Measurements from ENCODE around the gene LHFPL4. TPM values are rescaled to one million over a fixed set of nuclear protein-coding genes. Genes with fewer than 3 reads are reported as not detected.
A peak's percentile ranks its signal among the peaks of the same experiment; 100 is the strongest.

The LHFPL4 gene
- total RNA-seq, 2 donors from 2014 or later, result not detected

DNA sequence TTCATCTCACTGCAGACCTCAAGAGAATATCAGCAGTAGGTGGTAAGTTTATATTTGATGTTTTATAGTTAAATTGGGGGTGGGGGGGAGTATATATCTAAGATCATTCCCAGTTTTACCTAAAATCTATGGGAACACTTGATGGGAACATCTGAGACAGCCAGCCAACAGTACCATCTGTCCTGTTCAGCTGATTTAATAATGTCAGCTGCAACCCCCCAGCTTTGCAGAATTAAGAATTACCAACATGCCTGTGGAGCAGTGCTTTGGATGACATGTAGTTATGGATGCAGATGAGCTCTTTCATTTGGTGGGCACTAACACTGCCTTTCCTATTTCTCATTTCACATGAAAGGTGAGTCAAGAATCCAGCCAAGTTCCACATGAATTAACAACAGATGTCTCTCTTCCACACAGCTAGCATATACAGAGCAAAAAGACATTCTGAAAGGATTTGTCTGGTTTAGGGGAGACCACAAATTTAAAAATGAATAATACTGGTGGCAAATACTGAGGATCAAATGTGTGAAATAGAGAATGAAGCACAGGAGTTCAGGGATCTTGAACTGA, 80.0 kb downstream of the LHFPL4 start:
- H3K4me1 Mint-ChIP-seq, result peaks cover 10% of the 10 kb centered on the region
- H3K36me3 Mint-ChIP-seq (ENCODE audit: low read depth), result peaks cover 99% of the 10 kb centered on the region
- no peak for ATAC-seq (replicated peaks)
- H3K4me3 Mint-ChIP-seq, result no peak overlapping the region
- H3K27ac Mint-ChIP-seq, result peak overlapping the region; percentile 32
- no peaks in the 10 kb centered on the region for H3K9me3 Mint-ChIP-seq
- no peaks in the 10 kb centered on the region for H3K27me3 Mint-ChIP-seq

DNA sequence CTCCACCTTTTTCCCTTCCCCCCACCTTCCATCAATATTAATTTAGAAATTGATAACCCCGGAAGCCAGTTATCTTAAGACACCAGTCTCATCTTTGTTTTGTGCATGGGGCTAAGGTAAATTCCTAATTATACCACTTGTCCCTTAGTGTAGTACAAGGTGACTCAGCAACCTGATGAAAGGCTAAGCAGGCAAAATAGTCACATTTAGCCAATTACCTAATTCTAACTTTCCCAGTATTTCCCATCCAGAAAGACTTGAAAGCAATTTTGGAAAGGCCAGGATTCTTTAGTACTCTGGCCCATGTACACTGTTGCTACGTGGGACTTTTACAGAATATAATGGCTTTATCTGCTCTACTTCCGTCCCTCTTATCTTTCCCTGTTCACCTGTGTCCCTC, 83.6 kb downstream of the LHFPL4 start:
- Mint-ChIP-seq H3K4me3 (no peak overlapping the region), H3K36me3 (ENCODE audit: low read depth) (peaks cover 100% of the 10 kb centered on the region), H3K9me3 (no peaks in the 10 kb centered on the region), H3K4me1 (peaks cover 9% of the 10 kb centered on the region), H3K27me3 (no peaks in the 10 kb centered on the region), H3K27ac (peak overlapping the region; percentile 13)
- no peak for ATAC-seq (replicated peaks)

- Mint-ChIP-seq H3K4me1 (peaks cover 9% of the 10 kb centered on the region), H3K4me3 (no peak overlapping the region), H3K27me3 (no peaks in the 10 kb centered on the region), H3K36me3 (ENCODE audit: low read depth) (peaks cover 100% of the 10 kb centered on the region), H3K27ac (peak overlapping the region; percentile 58), H3K9me3 (no peaks in the 10 kb centered on the region)
- peak; percentile 85 for ATAC-seq (replicated peaks)
Observed at GRCh38 chr3:9468460-9468859, 85.2 kb downstream of the LHFPL4 start.

- H3K36me3 Mint-ChIP-seq (ENCODE audit: low read depth), result peaks cover 100% of the 10 kb centered on the region
- H3K27ac Mint-ChIP-seq, result peak overlapping the region; percentile 58
- no peak overlapping the region for H3K4me3 Mint-ChIP-seq
- H3K27me3 Mint-ChIP-seq, result no peaks in the 10 kb centered on the region
- ATAC-seq (replicated peaks), result peak; percentile 59
- no peaks in the 10 kb centered on the region for H3K9me3 Mint-ChIP-seq
- H3K4me1 Mint-ChIP-seq, result peaks cover 9% of the 10 kb centered on the region
Observed at GRCh38 chr3:9467451-9467850, 86.2 kb downstream of the LHFPL4 start.

- Mint-ChIP-seq H3K9me3 (no peaks in the 10 kb centered on the region), H3K4me3 (no peak overlapping the region), H3K36me3 (ENCODE audit: low read depth) (peaks cover 92% of the 10 kb centered on the region), H3K27me3 (no peaks in the 10 kb centered on the region), H3K27ac (no peak overlapping the region), H3K4me1 (peaks cover 11% of the 10 kb centered on the region)
- ATAC-seq (replicated peaks), result no peak
Observed at GRCh38 chr3:9455596-9456131, 98.0 kb downstream of the LHFPL4 start.

DNA sequence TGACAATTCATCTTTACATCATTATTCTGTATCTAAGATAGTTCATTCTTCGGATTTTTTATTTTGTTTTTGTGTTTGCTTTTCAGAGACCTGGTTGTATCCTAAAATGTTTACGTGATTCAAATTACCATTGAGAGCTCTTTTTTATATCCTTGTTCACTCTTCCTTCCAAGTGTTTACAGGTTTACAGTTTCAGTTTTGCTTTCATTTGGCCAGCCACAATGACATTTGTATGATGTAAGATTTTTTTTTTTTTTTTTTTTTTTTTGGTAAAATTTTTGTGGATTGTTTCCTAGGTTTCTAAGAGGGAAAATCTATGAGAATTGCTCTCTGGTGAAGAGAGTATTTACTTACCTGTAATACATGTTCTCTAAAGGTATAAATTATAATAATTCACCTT, 101.2 kb downstream of the LHFPL4 start:
- Mint-ChIP-seq H3K36me3 (ENCODE audit: low read depth) (peaks cover 100% of the 10 kb centered on the region), H3K27ac (peak overlapping the region; percentile 92), H3K4me3 (peak overlapping the region; percentile 62), H3K4me1 (peaks cover 20% of the 10 kb centered on the region), H3K27me3 (no peaks in the 10 kb centered on the region), H3K9me3 (no peaks in the 10 kb centered on the region)
- peak; percentile 45 for ATAC-seq (replicated peaks)

DNA sequence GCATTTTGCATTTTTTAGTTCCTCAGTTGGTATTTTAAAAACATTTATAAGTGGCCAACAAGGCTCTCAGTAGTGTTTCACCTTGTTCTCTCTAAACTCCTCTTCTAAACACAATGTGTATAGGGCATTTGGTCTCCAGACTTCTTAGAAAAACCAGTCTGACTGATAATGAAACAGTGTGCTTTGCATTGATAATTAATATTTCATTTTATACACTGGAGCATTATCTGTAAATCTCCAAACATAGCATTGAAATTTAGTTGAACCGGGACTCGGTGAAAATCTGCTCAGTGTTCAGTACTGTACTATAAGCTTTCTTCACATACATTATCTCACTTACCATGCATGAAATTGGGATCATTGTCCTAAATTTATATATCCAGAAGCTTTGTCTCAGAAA, 102.6 kb downstream of the LHFPL4 start:
- Mint-ChIP-seq H3K27me3 (no peaks in the 10 kb centered on the region), H3K36me3 (ENCODE audit: low read depth) (peaks cover 100% of the 10 kb centered on the region), H3K4me3 (no peak overlapping the region), H3K9me3 (no peaks in the 10 kb centered on the region), H3K27ac (no peak overlapping the region), H3K4me1 (peaks cover 20% of the 10 kb centered on the region)
- no peak for ATAC-seq (replicated peaks)

DNA sequence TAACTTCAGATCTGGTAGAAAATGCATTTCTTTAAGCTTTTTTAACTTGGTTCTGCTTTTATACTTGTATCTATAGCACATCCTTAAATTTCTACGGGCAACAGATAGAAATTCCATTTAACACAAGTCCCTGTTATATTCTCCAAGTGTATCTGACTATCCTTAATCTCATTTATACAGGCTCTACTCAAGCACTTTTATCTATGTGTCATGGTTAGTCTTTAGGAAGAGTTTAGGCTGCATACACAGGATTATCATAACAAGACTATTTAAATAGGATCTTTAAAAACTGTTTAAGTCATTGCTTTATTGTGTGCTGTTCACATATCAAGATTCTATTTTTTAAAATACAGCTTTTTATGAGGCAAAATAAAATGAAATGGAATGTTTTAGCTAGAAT, 103.5 kb downstream of the LHFPL4 start:
- Mint-ChIP-seq H3K4me3 (no peak overlapping the region), H3K9me3 (no peaks in the 10 kb centered on the region), H3K27ac (no peak overlapping the region), H3K36me3 (ENCODE audit: low read depth) (peaks cover 100% of the 10 kb centered on the region), H3K27me3 (no peaks in the 10 kb centered on the region), H3K4me1 (peaks cover 20% of the 10 kb centered on the region)
- no peak for ATAC-seq (replicated peaks)

GRCh38 chr3:9448643-9449042, 105.0 kb downstream of the LHFPL4 start:
- peak; percentile 71 for ATAC-seq (replicated peaks)
- H3K4me1 Mint-ChIP-seq, result peaks cover 20% of the 10 kb centered on the region
- no peaks in the 10 kb centered on the region for H3K27me3 Mint-ChIP-seq
- no peak overlapping the region for H3K4me3 Mint-ChIP-seq
- H3K36me3 Mint-ChIP-seq (ENCODE audit: low read depth), result peaks cover 100% of the 10 kb centered on the region
- peak overlapping the region; percentile 50 for H3K27ac Mint-ChIP-seq
- H3K9me3 Mint-ChIP-seq, result no peaks in the 10 kb centered on the region

Other genes starting within 250 kb of the LHFPL4 start
- gene THUMPD3, start 190.8 kb downstream of the LHFPL4 start, total RNA-seq, result 10 to 100 TPM; 46.2 to 53.9 TPM
- 100 to 1,000 TPM; 107 to 148 TPM for gene SETD5, start 156.2 kb downstream of the LHFPL4 start, total RNA-seq
- gene MTMR14, start 95.7 kb upstream of the LHFPL4 start, total RNA-seq, result 10 to 100 TPM; 49.7 to 54.8 TPM
- under 1 TPM; 0.32 to 0.54 TPM for gene CPNE9, start 150.0 kb upstream of the LHFPL4 start, total RNA-seq
- gene BRPF1, start 177.9 kb upstream of the LHFPL4 start, total RNA-seq, result 10 to 100 TPM; 22.7 to 31.0 TPM
- gene OGG1, start 196.1 kb upstream of the LHFPL4 start, total RNA-seq, result 10 to 100 TPM; 37.4 to 52.3 TPM
- gene CAMK1, start 216.1 kb upstream of the LHFPL4 start, total RNA-seq, result 10 to 100 TPM; 23.9 to 75.4 TPM
- gene TADA3, start 238.7 kb upstream of the LHFPL4 start, total RNA-seq, result 10 to 100 TPM; 77.8 to 81.9 TPM
- 100 to 1,000 TPM; 159 to 291 TPM for gene ARPC4, start 239.3 kb upstream of the LHFPL4 start, total RNA-seq

Measured in activated T-helper 17 cell treated with anti-CD3 and anti-CD28 coated beads, Interleukin-2, amount 50 U/mL, for 72 hours (primary cell).